Activated CD4-positive, alpha-beta T cell treated with anti-CD3 and anti-CD28 coated beads, Interleukin-2, Interleukin-4, amounts not matched to agents 100 ng/mL and 50 ng/mL, durations not matched to agents 16 hours and 8 hours (primary cell): Measurements from ENCODE around the gene KCTD1.
"Not testable (repeated sequence)": the region's sequence is repeated elsewhere in the genome, so short reads cannot be mapped to it uniquely, and the experiment has no call there.

ENCODE experiments used
- DNase-seq: peaks from one replicate; pipeline ENCODE4 v3.0.0-alpha.2; 2020; ENCODE audit warnings: low spot score

KCTD1 gene

GRCh38 chr18:26457611-26458353 lies 90.6 kb downstream of the KCTD1 start:
- DNase-seq = no peak

- no peak for DNase-seq
Observed at GRCh38 chr18:26457195-26457594, 91.2 kb downstream of the KCTD1 start.

DNA sequence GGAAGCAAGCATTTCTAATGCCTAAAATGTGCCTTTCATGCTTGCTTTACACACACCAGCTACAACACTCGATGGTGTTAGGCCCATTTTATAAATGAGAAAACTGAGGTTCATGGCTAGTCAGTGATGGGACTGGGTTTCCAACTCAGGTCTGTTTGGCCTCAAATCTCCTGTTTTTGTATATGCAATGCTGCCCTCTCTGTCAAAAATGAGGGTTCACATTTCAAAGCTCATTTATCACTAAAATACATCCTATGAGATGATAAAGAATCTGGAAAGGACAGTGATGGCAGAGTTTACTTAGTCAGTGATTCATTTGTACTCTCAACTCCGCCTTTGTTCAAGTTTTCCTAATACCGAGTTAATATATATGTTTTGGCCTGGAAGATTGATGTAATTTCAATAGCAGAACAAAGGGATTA lies 92.3 kb downstream of the KCTD1 start:
- no peak for DNase-seq

DNA sequence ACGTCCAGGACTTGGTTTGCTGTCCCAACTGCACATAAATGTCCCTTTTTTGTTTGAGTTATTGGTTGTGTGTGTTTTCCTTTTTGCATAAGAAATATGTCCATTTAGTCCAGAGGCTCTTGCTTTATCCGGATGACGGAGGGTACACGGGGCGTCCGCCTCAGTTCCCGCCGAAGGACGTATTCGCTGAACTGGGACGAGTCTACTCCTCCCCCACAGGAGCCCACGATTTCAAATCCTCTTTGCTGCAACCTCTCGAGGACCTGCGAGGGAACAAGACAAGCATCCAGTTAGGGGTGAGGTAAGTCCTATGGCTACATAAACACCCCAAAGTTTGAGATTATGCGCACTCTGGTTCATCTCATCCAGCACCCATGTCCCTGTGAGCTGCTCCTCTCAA lies 92.7 kb downstream of the KCTD1 start:
- DNase-seq = no peak

- no peak for DNase-seq
Observed at GRCh38 chr18:26454616-26455015, 93.7 kb downstream of the KCTD1 start.

- no peak for DNase-seq
Observed at GRCh38 chr18:26454192-26454591, 94.2 kb downstream of the KCTD1 start.

- DNase-seq = no peak
Observed at GRCh38 chr18:26453386-26453901, 94.9 kb downstream of the KCTD1 start.

- DNase-seq = no peak
Observed at GRCh38 chr18:26450989-26451682, 97.2 kb downstream of the KCTD1 start.

GRCh38 chr18:26448714-26449159 lies 99.6 kb downstream of the KCTD1 start:
- DNase-seq = no peak

- no peak for DNase-seq
Observed at GRCh38 chr18:26443853-26444252, 104.5 kb downstream of the KCTD1 start.

GRCh38 chr18:26442126-26442525 lies 106.2 kb downstream of the KCTD1 start:
- DNase-seq = no peak

- DNase-seq = no peak
Observed at GRCh38 chr18:26440644-26441043, 107.7 kb downstream of the KCTD1 start.

- DNase-seq = no peak
Observed at GRCh38 chr18:26439537-26439936, 108.8 kb downstream of the KCTD1 start.

- no peak for DNase-seq
Observed at GRCh38 chr18:26438980-26439379, 109.4 kb downstream of the KCTD1 start.

DNA sequence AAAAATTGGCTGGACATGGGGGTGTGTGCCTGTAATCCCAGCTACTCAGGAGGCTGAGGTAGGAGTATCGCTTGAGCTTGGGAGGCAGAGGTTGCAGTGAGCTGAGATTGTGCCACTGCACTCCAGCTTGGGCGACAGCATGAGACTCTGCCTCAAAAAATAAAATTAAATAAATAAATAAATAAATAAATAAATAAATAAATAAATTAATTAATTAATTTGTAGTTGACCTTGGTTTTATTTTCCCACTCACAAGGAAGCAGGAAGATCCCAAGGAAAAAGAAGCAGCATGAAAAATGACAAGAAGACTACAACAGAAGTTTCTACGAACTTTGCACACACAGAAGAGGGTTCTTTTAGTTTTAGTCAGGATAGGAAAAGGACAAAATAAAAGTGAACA lies 110.7 kb downstream of the KCTD1 start:
- not testable (repeated sequence) for DNase-seq

GRCh38 chr18:26436176-26437051 lies 111.9 kb downstream of the KCTD1 start:
- no peak for DNase-seq

DNA sequence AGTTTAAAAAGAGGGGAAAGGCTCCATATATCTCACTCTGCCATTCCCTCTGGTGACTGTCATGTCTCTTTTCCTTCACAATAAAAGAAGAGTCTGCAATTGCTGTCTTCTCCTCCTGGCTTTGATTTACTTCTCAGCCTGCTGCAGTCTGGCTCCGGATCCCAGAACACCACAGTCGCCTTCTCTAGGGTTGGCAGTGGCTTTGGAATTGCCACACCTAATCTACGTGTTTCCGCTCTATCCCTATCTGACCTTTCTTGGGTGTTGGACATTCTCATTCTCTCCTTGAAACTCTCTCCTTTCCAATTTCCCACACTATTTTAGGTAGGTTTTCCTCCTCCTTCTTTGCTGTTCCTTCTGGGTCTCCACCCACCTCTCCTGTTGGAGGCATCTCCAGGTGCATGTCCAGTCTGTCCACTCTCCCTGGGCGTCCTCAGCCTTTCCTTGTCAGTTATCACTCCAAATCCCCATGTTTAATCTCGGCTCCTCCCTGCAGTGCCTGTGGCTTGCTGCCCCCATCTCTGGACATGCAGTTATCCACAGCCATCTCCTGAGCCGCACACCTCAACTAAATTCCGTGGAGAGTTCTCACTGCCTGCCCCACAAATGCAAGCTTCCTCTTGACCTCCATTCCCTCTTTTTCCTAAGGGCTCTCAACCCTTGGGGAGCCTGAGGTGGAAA lies 112.8 kb downstream of the KCTD1 start:
- DNase-seq = no peak

DNA sequence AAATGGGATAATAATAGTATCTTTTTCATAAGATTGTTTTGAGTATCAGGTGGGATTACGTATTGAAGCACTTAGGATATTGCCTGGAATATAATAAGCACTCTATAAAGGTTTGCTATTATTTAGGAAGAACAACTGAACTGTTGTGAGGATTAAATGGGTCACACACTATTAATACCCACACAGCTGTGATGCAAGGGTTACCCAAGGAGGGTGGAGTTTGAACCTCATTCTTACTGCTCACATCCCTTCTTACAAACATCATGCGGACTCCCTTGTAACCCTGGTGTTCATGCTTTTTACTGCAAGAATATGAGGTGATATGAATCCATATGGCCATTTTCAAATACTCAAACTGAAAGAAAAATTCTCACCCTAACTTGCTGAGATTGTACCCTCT lies 113.5 kb downstream of the KCTD1 start:
- DNase-seq = no peak

- no peak for DNase-seq
Observed at GRCh38 chr18:26432651-26433424, 115.5 kb downstream of the KCTD1 start.

DNA sequence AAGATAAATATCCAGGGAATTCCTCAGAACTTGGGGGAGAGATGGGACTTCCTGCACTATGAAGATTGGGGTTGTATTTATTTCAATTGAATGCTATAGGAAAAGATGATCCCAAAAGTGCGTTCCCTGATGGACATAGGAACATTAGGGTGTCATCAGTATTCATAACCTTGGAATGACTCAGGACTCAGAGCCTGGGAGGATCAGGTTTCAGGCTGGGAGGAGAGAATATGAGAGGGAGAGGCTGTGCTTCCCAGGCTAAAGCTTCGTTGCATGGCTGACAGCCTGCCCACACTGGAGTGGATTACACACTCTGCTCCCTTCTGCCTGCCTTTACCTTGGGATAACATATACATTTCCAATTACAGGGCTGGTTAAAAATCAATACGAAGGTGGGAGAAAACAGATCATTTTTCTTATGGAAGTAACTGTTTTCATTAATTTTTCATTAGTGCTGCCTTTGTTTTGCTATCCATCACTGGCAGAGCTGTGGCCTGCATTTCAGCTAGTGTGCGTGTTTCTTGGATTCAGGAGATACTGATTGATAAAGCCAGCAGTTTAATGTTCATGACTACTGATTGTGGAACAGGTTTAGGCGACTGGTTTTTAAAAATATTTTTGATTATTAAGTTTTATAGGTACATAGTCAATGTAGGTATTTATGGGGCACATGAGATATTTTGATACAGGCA lies 118.7 kb downstream of the KCTD1 start:
- DNase-seq = no peak
